NOMO-1 treated with DMSO at 0.1 percent for 48 hours (cell line): ENCODE measurements around the gene RIPOR2.
A peak's percentile ranks its signal among the peaks of the same experiment; 100 is the strongest.
"Not testable (repeated sequence)": the region's sequence is repeated elsewhere in the genome, so short reads cannot be mapped to it uniquely, and the experiment has no call there.

Experiments
- DNase-seq: peaks from one replicate; lab custom pipeline; 2025; ENCODE audit not compliant: unreplicated experiment; lab: John Stamatoyannopoulos, UW

Gene RIPOR2

DNA sequence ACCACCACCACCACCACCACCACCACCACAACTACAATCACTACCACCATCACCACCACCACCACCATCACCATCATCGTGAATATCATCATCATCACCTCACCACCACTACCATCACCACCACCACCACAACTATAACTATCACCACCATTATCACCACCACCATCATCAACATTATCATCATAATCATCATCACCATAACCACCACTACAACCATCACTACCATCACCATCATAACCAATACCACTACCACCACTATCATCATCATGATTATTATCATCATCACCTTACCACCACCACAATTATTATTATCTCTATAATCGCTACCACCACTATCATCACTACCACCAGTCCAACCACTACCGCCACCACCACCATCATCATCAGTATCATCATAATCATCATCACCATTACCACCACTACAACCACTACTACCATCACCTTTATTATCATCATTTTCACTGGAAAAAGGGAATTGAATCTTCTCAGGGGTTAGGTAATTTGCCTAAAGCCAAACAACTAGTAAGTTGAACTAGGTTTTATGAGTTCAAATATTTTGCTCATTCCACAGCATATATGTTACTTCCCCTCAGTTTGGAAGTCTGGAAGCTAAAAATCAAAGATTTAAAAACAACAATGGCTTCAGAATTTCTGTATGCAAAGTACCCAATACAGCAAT is 8.3 kb downstream of the RIPOR2 start:
- no peak for DNase-seq

DNA sequence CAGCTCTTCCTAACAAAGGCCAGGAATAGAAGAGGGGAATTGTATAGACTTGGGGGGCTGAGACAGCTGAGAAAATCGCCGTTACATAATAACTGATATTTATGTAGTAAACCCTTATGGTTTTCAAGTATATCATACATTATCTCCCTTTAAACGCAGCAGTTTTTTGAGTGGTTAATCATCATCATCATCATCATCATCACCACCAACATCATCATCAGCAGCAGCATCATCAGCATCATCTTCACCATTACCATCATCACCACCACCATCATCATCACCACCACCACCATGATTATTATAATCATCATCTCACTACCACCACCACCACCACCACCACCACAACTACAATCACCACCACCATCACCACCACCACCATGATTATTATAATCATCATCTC is 9.1 kb downstream of the RIPOR2 start:
- not testable (repeated sequence) for DNase-seq

DNA sequence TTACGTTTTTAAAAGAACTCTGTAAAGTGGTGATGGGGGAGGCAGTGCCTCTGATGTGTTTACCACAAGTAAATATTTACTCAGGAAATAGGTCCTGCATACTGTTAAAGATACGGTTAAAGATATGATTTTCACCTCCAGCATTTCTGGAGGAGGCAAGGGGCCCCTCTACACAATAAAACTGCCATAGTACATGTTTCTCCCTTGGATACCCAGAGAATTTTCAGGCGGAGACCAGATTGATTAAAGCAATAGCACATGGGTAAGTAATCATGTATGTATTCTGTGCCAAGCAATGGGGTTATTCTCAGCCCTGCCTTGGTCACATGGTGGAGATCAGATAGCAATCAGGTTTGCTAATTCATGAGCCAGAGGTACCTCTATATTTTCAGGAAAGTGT is 9.6 kb downstream of the RIPOR2 start:
- no peak for DNase-seq

DNA sequence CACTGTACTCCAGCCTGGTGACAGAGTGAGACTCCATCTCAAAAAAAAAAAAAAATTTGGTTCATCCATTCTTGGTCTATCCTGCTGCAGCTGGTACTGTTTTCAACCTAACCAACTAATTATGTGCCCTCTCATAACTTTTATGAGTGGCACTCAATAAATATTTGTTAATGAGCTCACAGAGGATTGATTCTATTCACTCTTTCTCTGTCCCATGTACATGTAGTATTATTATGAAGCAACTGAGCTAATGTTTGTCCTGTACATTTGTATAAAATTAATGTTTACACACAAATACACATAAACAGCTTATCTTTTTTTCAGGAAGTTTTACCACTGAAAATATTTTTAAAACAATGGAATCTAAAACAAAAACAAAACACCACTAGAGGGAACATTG is 10.1 kb downstream of the RIPOR2 start:
- no peak for DNase-seq

DNA sequence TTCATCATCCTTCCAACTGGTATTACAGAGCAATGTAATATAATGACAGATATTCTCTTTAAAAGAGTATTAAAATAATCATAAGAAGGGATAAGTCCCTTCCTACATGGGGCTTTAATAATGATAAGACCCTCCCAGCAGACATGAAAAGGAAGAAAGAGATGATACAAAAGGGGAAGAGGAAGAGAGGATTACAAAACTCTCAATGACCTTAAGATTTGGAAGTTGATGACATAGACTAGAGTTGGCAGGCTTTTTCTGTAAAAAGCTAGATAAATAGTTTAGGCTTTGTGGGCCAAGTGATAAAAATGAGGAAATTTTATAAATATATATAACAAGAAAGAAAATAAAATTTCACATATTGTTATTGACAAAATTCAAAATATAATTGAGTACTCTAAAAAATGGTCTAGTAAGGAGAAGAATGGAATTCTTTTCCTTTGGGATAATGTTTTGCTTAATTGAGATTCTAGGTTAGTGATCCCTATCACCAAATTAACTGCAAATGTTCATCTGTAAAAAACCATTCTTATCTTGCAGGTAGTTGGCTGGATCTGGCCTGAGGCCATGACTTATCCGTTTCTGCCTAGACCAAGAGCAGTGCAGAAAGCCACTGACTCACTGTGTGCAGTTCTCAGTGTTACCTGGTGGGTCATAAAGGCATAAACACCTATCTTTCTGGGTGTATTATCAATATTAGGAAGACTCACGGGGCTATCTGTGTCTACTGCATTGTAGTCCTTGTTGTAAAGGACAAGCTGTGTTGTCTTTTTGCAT is 11.0 kb downstream of the RIPOR2 start:
- DNase-seq = peak; percentile 75

DNA sequence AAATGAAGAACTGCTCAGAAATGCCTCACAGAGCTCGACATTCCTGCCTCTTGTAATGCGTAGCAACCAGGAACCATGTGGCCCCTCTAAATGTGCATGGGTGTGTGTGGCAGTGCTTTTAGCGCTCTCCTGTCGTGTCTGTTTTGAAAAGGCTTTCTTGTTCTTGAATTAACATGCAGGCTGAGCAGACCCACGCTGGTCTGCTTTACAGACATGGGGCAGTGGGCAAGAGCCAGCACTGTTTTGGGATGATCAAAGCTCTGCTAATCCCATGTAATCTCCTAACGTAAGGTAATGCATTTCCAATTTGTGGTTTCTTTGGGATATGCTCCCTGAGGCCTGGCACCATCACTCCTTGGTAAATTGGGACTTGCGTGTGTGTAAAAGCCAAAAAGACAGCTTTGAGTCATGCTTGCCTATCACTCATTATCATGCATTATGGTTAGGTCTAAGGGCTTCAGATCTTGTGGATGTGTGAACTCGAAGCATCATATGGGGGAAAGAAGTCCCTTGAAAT is 11.8 kb downstream of the RIPOR2 start:
- no peak for DNase-seq

DNA sequence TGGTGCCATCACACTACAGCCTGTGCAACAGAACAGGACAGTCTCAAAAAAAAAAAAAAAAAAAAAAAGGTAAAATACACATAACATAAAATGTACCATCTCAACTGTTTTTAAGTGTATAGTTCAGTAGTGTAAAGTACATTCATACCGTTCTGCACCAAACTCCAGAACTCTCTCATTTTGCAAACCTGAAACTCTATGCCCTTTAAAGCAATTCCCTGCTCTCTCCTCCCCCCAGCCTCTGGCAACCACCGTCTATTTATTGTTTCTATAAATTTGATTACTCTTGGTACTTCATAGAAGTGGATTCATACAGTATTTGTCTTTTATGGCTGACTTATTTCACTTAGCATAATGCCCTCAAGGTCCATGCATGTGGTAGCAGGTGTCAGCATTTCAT is 12.9 kb downstream of the RIPOR2 start:
- DNase-seq = no peak

DNA sequence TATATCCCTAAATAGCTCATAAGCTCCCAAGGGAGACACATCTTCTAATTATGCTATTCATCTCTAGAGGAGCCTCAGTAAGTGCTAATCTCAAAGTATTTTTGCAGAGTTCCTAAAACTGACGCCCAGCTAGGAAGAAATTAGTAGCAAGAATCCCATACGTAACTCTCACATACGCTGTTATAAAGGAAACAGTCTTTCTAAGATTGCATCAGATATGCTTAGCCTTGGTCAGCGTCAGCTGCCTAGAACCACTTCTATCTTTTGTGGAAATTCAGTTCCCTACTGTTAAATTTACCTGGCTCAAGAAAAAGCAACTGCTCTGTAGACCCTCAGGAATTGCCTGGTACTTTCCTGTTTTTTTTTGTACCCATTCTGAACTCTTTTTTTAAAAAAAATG is 13.6 kb downstream of the RIPOR2 start:
- peak; percentile 65 for DNase-seq

DNA sequence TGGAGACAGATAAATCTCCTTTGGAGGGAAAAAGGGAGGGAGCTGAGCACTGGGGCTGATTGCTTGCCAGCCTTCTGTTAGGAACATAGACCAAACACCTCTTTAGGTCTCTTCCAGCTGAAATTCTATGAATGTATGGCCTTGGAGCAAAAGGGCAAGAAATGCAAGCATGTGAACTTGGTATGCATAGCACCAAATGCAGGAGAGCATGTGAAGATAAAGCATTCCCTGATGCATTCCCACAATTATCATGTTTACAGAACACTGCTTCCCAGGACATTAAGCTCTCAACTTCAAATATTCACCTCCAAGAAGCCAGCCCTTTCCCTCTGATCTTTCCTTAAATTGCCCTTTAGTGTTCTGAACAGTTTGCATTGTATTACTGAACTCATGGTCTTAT is 15.6 kb downstream of the RIPOR2 start:
- DNase-seq = no peak

DNA sequence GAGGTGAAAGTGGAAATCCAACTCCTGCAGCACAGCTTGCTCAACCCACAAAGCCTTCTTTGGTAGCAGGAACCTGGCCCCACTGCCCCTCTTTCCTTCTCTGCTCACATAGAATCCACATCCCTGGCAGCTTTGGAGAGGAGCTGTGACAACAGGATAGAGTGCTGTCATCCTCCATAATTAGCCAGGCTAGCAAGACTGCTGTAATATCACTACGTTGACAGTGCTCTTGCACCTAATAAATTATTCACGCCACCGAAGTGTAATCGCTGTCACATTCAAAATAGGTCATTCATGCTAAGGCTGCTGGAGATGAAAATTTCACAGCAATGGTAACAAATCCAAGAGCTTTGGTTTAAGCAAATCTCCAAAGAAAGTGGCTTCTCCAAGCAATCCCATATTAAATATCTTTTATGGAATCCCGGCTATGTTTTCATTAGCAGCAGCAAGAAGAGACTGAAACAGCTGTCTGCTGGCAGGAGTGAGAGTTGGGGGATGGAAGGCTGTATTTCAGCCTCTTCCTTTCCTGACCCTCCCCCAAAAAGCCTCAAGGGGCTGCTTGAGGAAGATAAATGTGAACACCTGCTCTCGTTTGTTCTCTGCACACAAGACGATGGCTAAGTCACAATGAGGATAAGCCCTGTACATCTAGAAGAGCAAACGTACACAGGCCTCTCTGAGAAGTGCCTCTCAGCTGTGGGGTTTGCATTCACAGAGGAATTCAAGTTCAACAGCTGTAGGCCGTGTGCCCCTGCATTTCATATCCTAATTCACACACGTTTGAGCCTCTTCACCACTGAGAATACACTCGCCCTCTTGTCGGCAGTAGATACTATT is 16.5 kb downstream of the RIPOR2 start:
- DNase-seq = peak; percentile 23

DNA sequence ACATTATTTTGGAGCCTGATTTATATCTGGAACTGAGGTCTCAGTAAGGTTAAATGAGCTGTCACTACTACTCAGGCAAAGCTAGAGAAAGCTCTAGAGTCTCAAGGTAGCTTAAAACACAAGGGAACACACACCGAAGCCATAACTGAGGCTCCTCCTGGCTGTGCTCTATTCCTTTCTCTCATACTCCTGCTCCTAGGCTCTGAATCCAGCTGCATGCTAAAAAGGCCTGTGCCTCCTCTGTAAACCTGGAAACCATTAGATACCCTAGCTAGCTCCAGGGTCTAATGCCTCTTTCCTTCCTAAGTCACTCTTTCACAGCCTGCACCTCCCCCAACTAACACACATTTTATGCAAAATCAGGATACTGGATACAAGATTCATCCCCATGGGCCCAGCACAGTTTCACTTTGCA is 17.1 kb downstream of the RIPOR2 start:
- DNase-seq = no peak

DNA sequence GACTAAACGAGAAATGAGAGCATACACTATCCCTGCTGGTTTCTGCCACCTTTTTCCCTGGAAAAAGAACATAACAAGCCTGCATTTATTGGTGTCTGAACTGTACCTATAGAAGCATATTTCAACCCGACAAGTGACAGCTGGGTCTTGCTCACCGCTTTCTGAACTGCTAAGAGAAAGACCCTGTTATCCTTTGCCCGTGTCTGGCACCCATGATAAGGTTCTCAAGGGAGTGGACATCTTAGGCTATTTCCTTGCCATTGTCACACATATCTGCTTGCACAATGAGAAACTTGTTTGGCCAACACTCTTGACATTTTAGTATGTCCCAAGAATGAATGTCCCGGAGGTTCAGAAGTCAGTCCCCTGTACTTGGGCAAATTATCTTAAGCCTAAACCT is 19.3 kb downstream of the RIPOR2 start:
- no peak for DNase-seq

DNA sequence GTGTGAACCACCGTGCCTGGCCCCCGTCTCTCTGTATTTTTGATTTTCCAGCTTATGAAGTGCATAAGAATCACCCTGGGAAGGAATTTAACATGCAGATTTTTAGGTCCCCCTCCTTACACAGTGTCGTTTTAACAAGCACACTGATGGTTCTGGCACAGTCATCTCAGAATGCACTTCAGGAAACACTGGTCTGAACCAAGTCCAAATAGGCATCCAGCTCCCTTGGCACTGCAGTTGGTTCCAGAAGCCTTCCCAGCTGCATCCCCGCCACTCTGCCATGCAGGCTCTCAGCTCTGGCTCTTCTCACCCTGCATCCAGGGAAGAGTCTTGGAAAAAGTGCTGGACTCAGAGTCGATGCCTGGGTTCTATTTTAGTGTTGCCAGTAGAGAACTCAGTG is 20.1 kb downstream of the RIPOR2 start:
- DNase-seq = no peak

DNA sequence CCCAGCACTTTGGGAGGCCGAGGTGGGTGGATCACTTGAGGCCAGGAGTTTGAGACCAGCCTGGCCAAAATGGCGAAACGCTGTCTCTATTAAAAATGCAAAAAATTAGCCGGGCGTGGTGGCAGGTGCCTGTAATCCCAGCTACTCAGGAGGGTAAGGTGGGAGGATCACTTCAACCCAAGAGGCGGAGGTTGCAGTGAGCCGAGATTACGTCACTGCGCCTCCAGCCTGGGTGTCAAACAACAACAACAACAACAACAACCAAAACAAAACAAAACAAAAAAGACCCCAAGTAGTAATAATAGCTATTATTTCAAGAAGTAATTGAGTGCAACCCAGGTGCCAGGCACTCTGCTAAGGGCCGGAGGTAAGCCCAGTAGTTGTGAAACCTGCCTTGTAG is 21.7 kb downstream of the RIPOR2 start:
- DNase-seq = not testable (repeated sequence)

DNA sequence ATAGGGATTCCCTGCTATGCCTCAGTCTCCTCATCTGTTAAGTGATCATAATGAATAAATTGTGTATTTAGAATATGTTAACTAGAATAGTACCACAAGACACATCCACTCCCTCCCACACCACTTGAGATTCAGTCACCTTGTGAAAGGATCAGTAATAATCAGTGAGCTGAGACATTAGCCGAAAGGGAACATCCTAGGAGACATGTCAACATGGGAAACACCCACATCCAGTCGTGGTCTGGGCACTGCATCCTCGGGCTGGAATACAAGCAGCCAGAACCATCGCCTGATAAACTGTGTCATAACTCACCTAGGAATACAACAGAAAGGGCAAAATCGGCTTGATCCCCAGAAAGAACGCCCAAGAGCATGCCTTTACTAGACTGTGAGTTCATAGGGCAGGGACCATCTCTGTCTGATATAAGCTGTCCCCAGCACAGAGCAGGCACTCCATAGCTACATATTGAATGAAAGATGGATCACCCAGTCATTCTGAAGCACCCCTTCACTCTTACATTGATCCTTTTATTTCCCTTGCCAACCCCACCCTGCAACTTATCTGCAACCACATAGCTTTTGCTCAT is 23.9 kb downstream of the RIPOR2 start:
- DNase-seq = no peak

DNA sequence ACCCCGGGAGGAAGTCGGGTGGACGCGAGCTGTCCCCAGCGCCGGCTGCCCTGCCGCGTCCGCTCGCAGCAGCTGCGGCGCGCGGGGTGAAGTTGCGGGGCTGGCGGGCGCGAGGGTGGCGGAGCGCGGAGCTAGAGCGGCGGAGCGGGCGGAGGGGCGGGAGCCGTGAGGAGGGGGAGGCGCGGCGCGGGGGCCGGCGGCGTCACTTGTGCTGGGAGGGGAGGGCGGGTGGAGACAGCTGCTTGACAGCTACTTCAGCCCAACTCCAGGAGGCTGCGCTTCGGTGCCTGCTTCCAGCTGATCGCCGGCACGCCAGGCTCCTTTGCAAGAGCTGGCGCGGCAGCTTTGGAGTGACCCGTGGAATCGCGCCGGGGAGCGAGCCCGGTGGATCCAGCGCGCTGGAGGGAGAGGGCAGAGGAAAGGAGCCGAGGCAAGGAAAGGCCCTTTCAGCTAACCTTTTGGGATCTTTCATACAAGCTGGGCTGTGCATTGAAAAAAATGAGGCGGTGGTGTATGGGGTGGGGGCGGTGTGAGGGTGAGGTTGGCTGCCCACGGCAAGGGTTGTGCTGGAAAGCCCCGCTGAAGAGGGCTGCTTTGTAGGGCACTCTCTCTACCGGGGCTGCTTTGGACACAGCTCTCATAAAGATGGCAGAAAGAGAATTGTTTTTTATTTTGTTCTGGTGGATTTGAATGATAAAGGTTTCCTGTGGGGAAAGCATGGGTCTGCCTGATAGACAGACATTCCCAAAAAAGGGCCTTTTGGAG is 24.6 kb downstream of the RIPOR2 start:
- peak; percentile 33 for DNase-seq

DNA sequence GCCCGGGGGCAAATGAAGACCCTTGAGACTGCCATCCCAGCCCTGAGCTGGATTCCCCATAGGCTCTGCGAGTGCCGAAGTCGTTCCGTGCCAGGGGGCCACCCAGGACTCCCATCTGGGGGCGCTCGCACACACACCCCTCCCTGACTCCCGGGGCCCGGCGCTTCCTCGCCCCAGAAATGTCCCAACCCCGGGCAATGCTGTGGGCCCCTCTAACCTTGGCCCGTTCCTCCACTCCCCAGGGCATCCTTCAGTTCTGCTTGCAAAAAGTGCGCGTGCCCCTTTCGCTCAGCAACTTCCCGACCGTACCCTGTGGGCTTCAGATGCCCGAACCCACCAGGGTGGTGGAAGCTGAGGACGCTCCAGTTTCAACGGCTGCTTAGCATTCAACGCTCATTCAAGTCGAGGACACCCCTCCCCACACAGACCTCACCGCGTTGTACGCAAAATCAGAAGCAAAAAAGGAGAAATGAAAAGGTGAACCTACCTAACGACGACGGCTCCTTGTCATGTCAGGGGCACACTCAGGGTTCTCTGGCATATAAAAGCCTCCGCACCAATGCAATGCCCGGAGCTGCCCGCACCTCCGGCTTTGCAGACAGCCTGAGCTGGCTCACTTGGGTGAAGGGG is 25.3 kb downstream of the RIPOR2 start:
- DNase-seq = no peak

DNA sequence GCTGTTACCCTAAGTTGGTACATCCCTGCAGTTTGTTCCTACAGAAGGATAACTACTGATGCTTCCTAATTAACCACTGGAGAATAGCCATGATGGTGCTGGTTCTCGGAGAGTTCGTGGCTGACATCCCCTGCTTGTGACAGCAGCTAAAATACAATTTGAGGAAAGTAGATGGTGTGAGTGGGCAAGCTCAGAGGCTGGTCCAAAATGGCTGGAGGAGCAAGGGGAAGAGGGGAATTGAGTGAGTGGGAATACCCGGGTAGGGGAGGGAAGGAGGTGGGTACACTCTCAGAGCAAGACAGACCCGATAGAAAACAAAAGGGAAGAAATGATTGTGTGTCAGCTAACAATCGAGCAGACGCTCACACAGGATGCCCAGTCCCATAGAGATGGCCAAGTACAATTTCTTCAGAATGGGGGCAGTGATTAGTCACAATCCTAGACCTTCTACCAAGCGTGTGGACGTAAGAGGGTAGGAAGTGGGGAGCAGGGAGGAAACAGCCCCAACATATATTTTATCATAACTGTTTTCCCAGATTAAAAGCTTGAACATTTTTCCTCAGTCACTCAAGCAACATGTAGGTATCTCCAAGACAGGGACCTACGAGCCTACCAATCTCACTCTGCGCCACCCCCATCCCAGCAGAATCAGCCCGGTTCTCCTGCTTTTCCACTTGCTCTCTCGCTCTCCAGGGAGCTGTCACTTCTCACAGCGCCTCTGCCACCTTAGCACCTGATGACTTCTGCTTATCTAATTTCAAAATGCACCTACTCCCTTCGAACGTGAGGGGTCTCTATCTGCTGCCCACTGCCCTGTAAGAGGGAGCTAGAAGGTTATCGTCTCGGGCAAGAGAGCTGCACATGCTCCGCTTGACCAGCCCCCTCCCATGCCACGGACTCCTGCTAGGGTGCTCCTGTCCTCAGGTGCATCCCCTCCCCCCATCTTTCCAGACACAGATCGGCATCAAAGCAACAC is 26.2 kb downstream of the RIPOR2 start:
- no peak for DNase-seq

DNA sequence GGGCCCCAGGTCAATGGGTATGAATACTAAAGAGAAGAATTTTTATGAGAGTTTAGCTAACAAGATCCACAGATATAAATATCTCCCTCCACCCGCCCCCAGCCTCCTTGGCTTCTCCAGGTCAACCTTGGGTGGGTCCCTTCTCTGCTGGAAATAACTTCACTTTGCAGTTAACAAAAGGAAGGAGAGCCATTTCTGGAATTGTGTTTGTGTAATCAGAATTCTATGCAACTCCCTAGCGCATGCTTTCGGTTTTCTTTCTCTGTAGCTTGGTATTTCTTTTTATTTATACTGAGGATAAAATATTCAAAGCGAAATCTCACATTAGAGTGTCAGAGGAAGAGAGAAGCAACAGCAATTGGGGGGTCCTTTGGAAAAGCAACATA is 27.1 kb downstream of the RIPOR2 start:
- DNase-seq = no peak
